Subcutaneous adipose tissue (tissue), 4 donors: Measurements from ENCODE around the gene CENPV. TPM values are rescaled to one million over a fixed set of nuclear protein-coding genes. Genes with fewer than 3 reads are reported as not detected.

Experiments
- CTCF ChIP-seq: fragments of 450-650 bp; IDR thresholded peaks from one replicate; pipeline ENCODE4 v1.5.1; 2016; ENCODE audit warnings: low read depth, mild to moderate bottlenecking, control low read depth, antibody characterized with exemption, moderate library complexity
- total RNA-seq, 4 donors: library from RNA; depleted of rRNA; stranded (reverse); fragments of >200 nt; gene quantifications; one replicate each; pipeline ENCODE4 v1.1.0, GENCODE V29; 2016

The CENPV gene
- total RNA-seq, 4 donors from 2014 or later, result 1.8 to 14.7 (median 9.3) TPM

GRCh38 chr17:16364625-16365024 lies 11.4 kb upstream of the CENPV start:
- no peak for TF ChIP-seq CTCF

- TF ChIP-seq CTCF, result no peak
Observed at GRCh38 chr17:16363749-16364536, 10.7 kb upstream of the CENPV start.

GRCh38 chr17:16361874-16362273 lies 8.6 kb upstream of the CENPV start:
- no peak for TF ChIP-seq CTCF

GRCh38 chr17:16358394-16358793 lies 5.1 kb upstream of the CENPV start:
- TF ChIP-seq CTCF, result no peak

- no peak for TF ChIP-seq CTCF
Observed at GRCh38 chr17:16354585-16354984, 1.3 kb upstream of the CENPV start.

- no peak for TF ChIP-seq CTCF
Observed at GRCh38 chr17:16352667-16353316, 477 bp downstream of the CENPV start.

GRCh38 chr17:16352303-16352666 lies 984 bp downstream of the CENPV start:
- no peak for TF ChIP-seq CTCF
